Testis (tissue), 2 donors: ENCODE results near the gene ATG7.

Source experiments
- CTCF ChIP-seq, 3 experiments: fragments of 450-650 bp in 2 of 3; fragments of 200-600 bp in 1 of 3; sonication (generic) in 1 of 3; IDR thresholded peaks; one replicate each; pipeline ENCODE4 v1.5.1; 2016 to 2019; ENCODE audit warnings: antibody characterized with exemption in 3 of 3, mild to moderate bottlenecking in 2 of 3, moderate library complexity in 1 of 3
- POLR2A ChIP-seq: fragments of 450-650 bp; IDR thresholded peaks from one replicate; pipeline ENCODE4 v1.6.1; 2017; ENCODE audit warnings: antibody characterized with exemption, mild to moderate bottlenecking, moderate library complexity

GRCh38 chr3:11436775-11437174 is 164.6 kb downstream of the ATG7 start:
- TF ChIP-seq POLR2A (no peak), CTCF (IDR thresholded peaks at IDR 0.05) (no peak)
